Superior temporal gyrus (tissue), 1 donor: ENCODE data around the gene POFUT1.
"Not testable (repeated sequence)": the region's sequence is repeated elsewhere in the genome, so short reads cannot be mapped to it uniquely, and the experiment has no call there.

Experiments used
- DNase-seq: peaks from one replicate; pipeline ENCODE4 v3.0.0-alpha.2; 2016; ENCODE audit errors: extremely low spot score

POFUT1 gene

DNA sequence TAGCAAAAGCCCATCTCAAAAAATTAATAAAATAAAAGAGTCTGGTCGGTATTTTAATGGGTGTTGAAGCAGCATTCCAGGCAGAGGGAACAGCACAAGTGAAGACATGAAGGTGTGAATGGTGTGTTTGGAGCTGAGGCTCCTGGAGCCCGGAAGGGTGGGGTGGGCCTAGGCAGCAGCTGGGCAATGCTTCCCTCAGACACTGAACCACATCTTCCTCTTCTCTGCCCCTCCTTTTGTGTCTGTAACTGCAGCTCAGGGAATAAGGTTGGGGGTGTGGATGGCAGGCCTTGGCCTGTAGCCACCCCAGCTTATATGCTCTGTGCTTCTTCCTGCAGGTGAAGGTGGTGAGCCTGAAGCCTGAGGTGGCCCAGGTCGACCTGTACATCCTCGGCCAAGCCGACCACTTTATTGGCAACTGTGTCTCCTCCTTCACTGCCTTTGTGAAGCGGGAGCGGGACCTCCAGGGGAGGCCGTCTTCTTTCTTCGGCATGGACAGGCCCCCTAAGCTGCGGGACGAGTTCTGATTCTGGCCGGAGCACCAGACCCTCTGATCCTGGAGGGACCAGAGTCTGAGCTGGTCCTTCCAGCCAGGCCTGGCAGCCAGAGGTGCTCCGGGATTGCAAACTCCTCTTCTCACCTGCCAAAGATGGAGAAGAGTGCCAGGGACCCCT, 26.6 kb downstream of the POFUT1 start:
- no peak for DNase-seq

DNA sequence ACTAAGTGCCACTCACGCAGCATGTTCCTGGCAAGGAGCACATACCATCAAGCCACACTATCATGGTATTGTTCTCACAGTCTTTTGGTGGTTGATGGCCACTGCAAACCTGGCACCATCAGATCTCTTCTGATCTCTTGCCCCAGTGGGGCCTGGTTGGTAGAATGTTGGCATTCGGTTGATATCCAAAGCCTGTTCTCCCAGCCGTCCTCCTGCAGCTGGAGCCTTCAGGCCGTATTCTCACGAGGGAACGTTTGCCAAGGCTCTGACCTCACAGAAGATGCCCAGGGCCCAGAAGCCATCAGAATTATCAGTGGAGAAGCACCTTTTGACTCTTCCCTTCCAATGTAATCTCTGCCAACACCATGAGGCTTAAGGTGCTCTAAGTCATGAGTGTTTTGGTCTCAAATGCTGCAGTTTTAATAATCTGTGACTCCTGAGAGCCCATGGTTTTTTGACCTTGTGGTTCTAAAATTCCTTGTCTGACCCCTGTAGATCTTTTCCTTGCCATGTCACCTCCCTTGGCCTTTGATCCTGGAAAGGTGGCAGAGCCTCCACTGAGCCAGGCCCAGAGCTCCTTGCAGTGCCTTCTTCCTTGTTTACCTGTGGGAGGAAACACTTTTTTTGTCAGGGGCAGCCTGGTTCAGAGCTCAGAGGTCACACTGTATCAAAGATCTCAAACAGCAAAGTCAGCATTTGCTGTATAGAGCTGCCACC, 27.8 kb downstream of the POFUT1 start:
- no peak for DNase-seq

DNA sequence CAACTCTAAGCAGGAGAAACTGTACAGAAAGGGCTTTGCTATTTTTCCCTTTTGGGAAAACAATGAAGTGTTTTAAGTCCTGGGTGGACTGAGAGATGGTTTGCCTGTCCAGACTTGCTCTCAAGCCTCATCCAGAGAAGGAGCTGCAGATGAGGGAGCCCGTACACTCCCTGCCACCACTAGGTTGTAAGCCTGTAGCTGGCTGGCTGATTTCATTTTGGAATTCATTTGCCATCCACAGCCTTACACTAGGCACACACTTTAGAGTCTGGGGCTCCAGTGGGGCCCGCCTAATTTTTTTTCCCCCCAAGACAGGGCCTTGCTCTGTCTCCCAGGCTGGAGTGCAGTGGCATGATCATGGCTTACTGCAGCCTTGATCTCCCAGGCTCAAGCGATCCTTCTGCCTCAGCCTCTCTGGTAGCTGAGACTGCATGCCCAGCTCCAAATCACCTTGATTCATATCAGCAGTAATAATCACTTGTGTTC, 28.4 kb downstream of the POFUT1 start:
- DNase-seq: no peak

DNA sequence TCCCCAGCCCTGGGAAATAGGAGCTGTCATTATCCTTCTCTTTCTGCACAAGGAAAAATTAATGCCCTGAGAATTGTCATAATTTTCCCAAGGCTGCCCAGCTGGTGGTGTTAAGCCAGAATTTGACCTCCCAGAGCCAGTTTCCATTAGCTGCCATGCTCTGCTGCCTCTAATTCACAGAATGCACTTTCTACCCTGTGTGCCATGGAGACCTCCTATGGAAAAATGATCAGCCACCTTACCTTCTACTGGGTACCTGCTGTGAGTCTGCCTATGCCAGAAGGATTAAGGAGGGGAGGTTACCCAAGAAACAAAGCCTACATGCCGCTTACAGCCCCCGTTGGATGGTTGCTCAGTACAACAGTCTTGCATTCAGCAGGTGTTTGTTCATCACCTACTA, 29.1 kb downstream of the POFUT1 start:
- DNase-seq: no peak

DNA sequence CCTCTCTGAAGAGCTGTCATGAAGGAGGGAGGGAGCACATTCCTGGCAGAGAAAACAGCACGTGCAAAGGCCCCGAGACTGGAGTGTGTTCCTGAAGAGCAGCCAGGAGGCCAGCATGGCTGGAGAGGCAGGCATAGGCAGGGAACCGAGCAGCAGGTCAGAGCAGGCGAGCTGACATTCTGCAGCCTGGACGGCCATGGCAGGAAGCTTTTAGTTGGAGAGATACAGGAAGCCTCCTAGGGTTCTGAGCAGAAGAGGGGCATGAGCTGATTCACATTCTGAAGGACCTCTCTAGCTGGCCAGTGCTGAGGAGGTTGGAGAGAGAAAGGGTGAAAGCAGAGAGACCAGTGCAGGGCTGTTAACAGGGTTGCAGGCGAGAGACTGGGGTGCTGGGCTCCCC, 29.7 kb downstream of the POFUT1 start:
- DNase-seq: no peak

DNA sequence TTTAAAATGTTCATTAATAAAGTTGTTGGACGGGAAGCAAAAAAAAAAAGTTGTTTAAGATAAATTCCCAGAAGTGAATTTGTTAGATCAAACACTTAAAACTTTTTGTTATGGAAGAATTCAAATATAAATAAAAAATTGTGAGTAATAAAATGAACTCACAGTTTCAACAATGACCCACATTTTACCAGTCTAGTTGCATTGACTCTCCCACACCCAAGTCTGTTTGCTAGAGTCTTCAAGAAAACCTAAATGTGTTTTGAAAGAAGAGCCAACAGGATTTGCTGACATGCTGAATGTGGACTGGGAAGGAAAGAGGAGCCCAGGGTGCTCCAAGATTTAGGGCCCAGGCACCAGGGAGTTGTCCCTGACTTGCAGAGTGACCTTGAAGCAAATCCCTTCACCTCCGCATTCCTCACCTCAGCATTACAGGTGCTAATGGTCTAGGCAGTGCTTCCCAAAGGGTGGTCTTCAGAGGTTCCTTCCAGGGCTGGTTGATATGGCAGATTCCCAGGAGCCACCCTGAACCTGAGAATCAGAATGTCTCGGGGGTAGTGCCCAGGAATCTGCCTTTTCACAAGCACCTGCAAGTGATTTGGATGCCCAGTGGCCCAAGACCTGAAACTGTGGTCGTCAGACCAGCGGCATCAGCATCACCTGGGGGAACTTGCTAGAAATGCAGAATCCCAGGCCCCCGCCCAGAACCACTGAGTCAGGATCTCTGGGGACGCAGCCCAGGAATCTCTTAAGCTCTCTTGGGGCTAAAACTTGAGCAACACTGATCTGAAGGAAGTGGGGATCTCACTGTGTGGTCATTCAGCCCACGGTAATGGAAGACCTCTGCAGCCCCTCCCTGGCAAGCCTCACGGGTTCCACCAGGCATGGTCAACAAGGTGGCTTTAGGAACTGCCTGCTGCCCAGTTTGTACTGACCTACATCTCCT, 31.1 kb downstream of the POFUT1 start:
- no peak for DNase-seq

DNA sequence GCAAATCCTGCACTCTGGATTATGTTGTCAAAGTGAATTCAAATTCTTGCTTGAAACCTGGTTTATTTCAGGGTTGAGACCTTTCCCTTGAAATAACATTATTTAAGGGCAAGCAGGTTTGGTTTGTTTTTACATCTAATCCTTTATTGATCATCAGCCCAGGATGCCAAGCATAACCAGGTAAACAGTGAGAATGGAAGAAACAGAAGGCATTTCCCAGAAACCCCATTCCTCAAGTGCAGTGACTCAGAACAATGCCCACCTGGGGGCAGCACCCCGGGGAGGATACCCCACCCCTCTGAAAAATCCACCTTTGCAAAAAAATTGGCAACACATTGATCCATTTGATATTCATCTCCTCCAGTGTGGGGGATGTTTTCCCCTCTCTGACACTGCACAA, 32.5 kb downstream of the POFUT1 start:
- DNase-seq: no peak

DNA sequence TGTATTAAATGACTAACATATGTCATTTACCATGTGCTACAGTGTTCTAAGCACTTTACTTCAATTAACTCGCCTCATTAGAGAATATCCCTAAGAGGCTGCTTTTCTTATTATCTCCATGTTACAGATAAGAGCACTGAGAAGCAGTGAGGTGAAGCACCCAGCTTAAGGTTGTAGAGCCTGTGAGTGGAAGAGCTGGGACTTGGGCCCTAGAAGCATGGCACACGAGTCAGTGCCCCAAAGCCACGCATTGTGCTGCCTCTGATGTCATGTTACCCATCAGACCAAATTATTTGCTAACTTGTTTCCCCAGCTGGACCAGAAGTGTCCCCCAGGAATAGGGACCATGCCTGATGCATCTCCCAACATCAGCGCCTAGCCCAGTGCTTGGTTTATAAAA, 34.1 kb downstream of the POFUT1 start:
- DNase-seq: no peak

DNA sequence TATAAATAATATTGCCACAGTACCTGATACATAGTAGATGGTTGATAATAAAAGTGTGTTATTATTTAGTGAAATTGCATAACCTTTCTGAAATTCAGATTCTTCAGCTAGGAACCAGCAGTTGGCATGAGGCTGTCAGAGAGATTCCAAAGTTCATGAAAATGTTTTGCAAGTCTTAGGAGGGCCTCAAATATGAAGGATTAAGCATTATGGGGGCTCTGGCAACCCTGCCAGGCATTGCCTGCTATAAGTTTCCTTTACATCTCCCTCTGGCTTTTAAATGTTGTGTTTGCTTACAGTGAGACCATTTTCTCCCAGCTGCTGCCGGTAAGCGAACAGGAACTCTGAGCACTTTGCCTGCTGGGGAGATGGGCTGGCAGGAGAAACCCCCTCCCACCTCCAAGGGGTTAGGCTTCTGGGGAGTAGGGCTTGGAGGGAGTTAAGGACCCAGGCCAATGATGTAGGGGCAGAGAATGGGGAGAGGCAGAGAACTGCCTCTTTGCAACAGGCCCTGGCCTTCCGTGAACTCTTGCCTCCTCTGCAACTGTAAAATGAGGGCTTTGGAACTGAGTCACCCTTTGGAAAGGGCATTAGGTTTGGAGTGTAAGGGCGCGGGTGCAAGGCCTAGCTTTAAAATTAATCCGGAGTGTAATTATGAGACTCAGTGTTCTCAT, 36.6 kb downstream of the POFUT1 start:
- no peak for DNase-seq

DNA sequence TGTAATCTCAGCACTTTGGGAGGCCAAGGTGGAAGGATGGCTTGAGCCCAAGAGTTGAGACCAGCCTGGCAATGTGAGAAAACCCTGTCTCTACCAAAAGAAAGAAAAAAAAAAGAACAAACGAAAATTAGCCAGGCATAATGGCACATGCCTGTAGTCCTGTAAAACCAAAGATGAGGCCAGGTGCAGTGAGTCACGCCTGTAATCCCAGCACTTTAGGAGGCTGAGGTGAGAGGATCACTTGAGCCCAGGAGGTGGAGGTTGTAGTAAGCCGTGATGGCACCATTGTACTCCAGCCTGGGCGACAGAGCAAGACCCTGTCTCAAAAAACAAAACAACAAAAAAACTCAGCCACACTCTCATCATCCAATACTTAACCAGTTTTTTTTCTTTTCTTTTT, 37.3 kb downstream of the POFUT1 start:
- DNase-seq: no peak

DNA sequence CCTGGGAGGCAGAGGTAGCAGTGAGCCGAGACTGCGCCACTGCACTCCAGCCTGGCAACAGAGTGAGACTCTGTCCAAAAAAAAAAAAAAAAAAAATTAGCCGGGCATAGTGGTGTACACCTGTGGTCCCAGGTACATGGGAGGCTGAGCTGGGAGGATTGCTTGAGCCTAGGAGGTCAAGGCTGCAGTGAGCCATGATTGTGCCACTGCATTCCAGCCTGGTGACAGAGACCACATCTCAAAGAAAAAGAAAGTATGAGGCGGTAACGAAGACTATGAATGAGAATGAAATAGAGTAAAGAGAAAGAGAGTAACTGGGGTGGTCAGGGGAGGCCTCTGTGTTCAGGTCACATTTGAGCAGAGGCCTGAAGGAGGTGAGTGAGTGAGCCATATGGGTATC, 38.5 kb downstream of the POFUT1 start:
- DNase-seq: not testable (repeated sequence)

DNA sequence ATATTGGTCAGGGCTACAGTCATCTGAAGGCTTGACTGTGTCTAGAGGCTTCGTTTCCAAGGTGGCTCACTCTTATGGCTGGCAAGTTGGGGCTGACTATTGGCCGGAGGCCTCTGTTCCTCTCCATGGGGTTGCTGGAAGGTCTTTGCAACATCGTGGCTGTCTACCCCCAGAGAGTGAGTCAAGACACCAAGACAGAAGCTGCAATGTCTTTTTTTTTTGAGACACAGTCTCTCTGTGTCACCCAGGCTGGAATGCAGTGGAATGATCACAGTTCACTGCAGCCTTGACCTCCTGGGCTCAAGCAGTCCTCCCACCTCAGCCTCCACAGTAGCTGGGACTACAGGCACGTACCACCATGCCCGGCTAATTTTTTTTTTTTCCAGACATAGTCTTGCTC, 40.4 kb downstream of the POFUT1 start:
- no peak for DNase-seq

DNA sequence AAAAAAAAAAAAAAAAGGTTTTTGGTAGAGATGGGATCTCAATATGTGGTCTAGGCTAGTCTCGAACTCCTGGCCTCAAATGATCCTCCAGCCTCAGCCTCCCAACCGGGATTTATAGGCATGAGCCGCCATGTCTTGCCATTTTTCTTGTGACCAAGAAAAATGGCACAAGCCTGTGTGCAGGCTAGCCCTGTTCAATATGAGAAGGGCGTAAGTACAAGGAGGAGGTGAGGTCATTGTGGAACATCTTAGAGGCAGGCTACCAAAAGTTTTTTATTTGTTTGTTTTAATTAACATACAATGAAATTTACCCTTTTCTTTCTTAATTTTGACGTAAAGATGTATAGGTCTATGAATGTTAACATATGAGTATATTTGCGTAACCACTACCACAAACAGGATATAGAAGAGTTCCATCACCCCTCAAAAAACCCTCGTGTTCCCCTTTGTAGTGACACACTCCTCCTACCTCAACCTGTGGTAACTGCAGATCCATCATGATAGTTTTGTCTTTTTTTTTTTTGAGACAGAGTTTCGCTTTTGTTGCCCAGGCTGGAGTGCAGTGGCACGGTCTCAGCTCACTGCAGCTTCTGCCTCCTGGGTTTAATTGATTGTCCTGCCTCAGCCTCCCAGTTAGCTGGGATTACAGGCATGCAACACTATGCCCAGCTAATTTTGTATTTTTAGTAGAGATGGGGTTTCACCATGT, 41.5 kb downstream of the POFUT1 start:
- no peak for DNase-seq

DNA sequence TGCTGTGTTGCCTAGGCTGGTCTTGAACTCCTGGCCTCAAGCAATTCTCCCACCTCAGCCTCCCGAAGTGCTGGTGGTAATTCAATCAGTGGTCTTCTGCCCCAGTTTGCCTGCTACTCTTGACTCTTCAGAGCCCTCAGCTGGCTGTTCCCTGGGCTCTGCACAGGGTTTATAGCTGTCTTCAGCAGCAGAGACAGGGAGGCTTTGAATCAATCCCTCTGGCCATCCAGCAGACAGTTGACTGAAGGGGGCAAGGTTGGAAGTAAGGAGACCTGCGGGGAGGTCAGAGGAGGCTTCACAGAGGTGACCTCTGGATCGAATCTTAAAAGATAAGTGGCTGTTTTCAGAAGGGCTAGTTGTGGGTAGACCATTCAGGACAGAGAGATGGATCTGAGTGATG, 43.8 kb downstream of the POFUT1 start:
- DNase-seq: no peak

DNA sequence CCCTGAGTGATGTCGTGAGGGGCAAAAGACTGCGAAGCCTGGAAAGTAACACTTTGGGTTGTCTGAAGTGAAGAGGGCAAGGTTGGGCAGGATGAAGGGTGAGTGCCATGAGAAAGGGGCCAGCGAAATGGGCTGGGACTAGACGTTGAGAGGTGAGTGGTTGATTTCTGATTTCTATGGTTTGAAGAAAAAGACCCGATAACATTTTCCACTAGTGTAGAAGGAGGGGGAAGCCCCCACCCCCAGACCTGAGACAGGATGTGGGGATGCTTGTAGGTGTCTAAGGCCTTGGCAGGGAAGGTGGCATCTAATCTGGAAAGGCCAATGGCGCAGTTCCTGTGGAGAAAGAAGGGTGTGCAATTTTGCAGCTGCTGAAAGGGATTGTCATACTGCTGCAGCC, 44.5 kb downstream of the POFUT1 start:
- no peak for DNase-seq

DNA sequence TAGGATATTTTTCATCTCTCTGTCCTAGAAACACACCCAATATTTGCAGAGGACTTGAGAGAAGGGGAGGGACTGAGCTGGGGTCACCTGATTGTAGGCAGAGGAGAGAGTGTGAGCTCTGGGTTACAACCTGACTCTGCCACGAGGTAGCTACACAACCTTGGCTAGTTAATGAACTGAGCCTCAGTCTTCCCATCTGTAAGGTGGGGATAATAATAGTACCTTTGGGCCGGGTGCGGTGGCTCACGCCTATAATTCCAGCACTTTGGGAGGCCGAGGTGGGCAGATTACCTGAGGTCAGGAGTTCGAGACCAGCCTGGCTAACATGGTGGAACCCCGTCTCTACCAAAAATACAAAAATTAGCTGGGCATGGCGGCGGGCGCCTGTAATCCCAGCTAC, 53.3 kb downstream of the POFUT1 start:
- DNase-seq: not testable (repeated sequence)

DNA sequence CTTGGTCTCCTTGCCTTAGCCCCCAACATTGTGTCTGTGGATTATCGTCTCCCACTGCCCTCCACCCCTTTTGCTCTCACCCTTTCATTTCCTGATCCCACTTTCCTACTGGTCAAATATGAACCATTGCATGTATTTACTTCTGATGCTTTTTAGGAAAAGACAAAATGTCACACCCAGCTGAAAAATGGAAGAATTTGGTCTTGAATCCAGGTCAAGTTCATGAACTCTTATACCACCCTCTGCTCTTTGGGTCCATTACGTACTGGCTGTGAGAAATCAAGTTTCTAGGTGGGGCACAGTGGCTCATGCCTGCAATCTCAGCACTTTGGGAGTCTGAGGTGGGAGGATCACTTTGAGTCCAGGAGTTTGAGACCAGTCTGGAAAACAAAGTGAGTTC, 54.0 kb downstream of the POFUT1 start:
- DNase-seq: no peak

DNA sequence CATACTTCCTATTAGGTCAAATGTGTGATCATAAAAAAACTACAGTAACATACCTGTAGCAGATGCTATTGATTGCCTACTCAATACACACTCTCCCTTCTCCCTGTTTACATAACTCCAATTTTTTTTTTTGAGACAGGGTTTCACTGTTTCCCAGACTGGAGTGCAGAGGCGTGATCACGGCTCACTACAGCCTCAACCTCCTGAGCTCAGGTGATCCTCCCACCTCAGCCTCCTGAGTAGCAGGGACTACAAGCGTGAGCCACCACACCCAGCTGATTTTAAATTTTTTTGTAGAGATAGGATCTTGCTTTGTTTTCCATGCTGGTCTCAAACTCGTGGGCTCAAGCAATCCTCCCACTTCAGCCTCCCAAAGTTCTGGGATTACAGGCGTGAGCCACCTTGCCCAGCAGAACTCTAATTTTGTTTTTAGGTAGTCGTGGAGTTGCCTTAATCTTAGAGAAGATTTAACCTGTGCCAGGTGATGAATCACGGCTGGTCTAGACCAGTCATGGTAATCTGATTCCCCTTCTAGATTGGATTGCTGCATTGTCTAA, 55.8 kb downstream of the POFUT1 start:
- DNase-seq: no peak

DNA sequence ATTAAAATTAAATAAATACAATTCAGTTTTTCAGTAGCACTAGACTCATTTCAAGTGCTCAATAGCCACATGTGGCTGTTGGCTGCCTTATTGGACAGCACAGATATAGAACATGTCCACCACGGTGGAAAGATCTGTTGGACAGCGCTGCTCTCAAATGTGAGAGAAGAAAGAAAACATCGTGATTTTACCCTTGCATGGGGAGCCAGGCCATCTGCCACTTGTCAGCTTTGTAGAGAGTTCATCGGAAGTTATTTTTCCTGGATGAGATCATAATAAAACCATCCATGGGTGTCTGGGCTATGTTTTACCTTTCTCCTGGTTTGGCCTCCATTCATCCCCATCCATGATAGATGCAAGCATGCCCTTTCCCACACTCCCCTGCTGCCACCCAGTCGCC, 63.9 kb downstream of the POFUT1 start:
- DNase-seq: no peak

DNA sequence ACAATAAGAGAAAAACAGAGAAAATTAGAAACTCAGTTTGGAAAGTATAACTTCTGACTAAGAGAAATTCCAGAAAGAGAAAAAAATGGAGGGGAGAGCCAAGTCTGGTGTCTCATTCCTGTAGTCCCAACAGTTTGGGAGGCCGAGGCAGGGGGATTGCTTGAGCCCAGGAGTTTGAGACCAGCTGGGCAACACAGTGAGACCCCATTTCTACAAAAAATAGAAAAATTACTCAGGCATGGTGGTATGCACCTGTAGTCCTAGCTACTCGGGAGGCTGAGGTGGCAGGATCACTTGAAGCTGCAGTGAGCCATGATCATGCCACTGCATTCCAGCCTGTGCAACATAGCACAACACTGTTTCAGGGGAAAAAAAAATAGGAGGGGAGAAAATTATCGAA, 66.7 kb downstream of the POFUT1 start:
- no peak for DNase-seq

DNA sequence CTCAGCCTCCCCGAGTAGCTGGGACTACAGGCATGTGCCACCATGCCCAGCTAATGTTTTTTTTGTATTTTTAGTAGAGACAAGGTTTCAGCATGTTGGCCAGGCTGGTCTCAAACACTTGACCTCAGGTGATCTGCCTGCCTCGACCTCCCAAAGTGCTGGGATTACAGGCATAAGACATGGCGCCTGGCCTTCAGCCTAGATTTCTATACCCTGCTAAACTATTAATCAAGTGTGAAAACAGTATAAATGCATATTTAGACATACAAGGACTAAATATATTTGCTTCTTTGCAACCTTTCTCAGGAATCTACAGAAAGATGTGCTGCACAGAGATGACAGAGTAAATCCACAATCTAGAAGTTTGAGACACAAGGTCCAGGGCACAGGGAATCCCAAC, 67.5 kb downstream of the POFUT1 start:
- not testable (repeated sequence) for DNase-seq
